HG03108 (cell line): ENCODE results near the gene PAEP.
"Not testable (repeated sequence)": the region's sequence is repeated elsewhere in the genome, so short reads cannot be mapped to it uniquely, and the experiment has no call there.

ENCODE experiments used
- ATAC-seq: cut with Tn5 transposase; IDR thresholded peaks from one replicate; pipeline ENCODE4 v1.9.1; 2021; ENCODE audit warnings: moderate library complexity; ENCODE audit not compliant: unreplicated experiment

The PAEP gene

DNA sequence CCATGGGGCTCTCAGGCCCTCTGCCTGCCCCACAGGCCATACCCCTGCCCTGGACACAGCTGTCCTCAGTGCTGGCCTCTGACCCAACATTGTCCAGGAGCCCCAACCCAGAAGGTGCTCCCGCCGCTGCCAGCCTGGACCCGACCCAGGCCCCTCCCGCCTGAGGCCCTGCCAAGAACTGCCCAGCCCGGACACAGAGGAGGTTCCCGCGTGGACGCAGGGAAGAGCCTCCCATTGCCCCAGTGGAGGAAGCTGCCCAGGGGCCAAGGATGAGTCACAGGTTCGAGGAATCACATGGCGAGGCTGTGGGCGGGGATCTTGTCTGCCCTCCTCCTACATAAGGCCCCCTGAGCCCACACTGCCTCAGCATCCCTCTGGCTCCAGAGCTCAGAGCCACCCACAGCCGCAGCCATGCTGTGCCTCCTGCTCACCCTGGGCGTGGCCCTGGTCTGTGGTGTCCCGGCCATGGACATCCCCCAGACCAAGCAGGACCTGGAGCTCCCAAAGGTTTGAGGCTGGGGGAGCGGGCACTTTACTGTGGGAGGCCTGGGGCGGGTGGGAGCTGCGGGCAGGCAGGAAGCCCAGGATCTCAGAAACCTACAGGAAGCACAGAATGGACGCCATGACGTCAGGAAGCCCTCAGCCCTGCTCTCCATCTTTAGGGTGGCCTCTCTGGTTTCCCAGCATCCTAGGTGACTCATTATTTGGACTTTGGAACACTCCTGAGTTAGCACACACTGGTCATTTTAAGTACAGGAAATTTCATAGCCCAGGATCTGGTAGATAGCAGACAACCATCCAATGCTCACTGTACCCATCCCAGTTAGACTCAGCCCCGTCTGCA is at the start of gene PAEP:
Gene PAEP, plus strand, starts transcription at position 366 of the 844 bp plus-strand sequence.
- ATAC-seq: no peak

DNA sequence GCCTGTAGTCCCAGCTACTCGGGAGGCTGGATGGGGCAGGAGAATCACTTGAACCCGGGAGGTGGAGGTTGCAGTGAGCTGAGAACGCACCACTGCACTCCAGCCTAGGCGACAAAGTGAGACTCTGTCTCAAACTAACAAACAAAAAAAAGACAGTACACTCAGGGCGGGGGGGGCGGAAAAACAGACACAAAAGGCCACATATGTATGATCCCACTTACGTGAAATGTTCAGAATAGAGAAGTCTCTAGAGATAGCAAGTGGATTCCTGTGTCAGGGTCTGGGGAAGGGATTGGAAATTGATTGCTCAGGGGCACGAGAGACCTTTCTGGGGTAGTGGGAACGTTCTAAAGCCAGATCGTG is 49.3 kb upstream of the PAEP start:
- no peak for ATAC-seq

DNA sequence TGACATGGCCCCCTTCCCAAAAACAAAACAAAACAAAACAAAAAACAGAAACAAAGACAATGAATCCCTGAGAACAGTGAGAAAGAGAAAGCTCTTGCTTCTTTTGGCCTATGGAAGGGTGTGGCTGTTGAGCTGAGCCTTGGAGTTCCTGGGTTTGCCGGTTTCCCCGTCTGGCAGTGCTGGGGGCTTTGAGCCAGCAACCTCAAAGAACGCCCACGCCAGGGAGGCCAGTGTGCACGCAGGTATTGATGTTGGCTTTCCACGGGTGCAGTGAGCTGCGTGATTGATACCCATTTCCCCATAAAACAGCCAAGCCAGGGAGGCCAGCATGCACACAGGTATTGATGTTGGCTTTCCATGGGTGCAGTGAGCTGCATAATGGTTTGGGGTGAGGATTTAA is 48.7 kb upstream of the PAEP start:
- no peak for ATAC-seq

DNA sequence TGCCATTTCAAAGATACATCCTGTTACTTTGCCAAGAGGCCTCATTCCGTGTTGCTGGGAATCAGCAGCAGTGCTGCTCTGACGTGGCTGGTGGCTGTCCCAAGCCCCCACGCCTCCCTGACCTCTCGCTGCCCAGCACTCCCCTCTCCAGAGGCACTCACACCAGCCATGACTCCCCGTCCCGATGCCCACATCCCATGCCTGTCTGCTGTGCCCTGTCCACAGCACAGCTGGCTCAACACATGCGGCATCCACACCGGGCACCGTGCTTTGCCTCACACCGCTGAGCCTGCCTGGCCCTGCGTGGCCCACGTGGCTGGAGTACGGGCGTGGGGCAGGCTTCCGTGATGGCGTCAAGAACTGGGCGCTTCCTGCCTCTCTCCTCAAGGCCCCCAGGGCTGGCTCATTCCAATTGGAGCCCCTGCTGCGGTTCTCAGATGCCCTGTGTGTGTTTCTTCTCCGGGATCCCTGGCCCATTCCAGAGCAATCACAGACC is 48.2 kb upstream of the PAEP start:
- no peak for ATAC-seq

DNA sequence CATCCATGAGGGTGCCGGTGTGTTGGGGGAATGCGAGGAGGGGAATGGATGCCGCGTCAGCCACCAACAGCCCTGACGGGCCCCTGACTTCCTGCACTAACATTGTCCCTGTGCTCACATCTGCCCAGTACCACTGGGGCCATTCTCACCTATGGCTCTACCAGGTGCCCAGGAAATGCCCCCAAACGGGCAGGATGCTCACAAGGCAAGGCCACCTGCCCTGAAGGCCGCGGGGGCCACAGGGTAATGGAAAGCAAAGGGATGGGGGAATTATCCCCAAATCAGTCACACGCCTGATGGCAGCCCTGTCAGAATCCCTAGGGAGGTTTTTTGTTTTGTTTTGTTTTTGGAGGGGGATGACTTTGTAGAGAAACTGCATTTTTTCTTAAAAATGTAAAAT is 47.6 kb upstream of the PAEP start:
- ATAC-seq: not testable (repeated sequence)

DNA sequence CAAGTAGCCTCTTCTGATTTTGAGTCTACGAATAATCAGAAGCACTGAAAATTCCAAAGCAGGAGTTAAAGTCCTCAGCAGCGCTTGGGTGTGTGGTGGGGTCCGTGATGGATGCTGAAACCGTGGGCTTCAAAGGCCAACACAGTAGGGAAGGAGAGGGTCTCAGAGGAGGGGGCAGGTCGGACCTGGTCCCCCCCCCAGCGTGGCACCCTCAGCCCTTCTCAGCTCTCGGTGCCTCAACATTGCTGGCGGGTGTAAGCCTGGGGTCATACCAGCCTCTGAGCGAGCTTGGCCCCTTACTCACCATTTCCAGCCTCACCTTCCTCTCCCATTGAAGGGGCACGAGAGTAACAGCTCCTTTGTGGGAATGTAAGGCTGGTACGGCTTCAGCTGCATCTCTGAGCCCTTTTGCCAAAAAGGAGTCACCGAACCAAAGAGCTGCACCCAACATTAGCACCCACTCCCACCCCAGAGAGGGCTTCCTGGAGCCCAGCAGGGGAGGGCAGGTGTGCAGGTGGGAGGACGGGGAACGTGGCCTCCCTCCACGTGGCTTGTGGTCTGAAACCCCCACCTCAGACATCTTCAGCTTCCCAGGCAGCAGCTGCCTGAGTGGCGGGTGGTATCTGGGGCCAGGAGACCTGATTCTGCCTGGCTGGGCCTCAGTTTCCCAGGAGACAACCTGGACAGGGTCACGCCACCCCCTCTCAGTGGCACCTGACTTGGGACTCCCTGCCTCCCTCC is 47.0 kb upstream of the PAEP start:
- ATAC-seq: no peak

DNA sequence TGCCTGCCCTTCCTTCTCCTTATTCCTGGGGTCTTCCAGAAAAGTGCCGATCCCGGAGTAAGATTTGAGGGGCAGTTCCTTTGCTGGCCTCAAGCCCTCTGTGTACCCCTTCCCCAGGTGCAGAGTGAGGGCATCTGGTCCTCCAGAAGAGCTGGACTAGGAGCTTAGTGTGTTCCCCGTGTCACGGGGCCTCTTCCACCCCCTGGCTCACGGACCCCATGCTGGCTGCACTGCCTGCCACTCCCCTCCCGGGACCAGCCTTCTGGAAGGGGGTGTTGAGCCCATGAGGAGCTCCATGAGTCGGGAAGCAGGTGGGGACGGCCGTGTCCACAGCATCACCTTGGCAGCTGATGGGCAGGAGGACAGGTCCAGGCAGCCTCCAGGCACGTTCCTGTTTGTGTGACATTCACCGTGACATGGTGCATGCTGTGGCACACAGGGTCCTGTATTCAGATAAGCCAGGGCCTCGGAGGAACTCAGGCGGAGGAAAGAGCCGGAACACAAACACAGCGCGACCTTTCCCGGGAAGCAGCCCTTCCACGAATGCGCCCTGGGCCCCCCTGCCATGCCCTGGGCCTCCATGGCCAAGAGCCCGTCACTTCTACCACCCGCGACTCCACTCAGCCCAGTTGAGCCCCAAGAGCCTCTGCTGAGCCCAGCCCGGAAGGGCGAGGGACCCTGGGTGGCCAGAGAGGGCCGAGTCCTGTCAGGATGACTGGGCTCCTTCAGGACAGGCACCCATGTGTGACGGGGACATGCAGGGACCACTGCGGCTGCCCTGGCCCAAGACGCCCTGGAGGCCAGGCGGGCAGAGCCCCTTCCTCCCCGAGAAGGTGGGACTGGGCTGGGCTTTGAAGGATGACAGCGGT is 46.2 kb upstream of the PAEP start:
- no peak for ATAC-seq

DNA sequence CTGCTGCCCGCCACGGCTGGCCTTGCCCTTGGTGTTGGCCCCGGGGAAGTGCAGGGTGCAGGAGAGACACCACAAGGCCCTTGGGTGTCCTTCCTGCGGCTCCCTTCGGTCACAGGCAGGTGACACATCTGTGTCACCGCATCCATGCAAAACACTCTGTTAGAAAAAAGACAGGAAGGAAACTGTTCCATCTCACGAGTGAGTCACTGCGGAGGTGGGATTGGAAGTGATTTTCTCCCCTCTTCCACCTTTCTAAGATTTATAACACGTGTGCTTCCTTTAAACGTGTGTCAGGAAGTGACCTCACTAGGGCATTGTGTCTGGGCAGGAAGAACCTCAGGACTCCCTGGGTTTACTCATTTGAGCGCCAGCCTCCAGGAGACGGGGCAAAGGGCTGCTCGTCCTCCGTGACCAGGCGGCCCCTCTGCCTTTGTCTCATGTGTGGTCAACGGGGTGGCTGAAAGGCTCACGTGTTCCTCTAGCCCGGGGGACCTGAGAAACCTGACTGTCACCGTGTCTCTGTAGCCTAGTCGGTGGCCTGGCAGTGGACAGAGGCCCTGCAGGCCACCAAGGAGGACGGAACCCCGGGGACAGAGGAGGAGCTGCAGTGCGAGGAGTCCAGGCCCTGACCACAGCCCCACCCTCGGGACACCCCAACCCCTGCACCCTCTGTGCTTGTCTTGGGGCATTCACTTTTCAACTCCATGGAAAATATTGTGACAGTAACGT is 45.3 kb upstream of the PAEP start:
- ATAC-seq: no peak

DNA sequence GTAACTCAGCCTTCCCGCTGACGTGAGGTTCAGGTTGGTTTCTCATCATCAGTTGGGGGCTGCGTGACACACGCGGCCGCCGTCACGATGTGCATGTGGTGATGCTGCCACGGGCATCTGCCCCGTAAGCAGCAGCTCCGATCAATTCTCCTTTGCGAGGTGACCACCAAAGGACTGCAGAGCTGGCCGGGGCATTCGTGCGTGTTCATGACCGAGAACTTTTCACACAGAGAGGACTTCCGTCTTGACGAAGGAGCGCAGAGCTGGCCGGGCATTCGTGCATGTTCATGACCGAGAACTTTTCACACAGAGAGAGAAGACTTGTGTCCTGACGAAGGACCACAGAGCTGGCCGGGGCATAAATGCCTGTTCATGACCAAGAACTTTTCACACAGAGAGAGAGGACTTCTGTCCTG is 44.1 kb upstream of the PAEP start:
- no peak for ATAC-seq

DNA sequence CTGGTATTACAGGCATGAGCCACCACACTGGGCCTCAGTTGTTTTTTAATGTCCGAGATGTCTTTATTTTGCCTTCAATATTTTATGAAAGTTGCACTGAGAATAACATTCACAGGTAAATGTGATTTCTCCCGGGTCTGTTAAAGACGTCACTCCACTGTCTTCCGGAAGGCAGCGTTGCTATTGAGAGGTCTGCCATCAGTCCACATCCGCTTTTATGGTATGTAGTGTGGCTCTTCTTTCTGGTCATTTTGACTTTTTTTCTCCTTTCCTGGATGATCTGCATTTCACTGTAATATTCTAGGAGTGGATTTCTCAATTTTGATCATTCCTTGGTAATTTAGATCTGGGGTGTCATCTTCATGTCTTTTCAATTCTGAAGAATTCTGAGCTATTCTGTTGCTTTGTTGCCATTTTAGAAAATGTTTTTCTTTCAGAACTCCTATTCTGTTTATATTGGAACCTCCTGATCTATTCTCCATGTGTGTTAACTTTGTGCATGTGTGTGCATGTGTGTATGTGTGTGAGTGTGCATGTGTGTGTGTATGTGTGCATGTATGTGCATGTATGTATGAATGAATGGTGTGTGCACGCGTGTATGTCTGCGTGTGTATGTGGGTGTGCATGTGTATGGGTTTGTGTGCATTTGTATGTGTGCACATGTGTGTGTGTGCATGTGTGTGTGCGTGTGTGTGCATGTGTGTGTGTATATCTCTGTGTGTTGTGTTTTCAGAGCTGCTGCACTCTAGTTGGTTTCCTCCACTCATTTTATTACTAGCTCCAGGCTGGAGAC is 42.2 kb upstream of the PAEP start:
- ATAC-seq: no peak

DNA sequence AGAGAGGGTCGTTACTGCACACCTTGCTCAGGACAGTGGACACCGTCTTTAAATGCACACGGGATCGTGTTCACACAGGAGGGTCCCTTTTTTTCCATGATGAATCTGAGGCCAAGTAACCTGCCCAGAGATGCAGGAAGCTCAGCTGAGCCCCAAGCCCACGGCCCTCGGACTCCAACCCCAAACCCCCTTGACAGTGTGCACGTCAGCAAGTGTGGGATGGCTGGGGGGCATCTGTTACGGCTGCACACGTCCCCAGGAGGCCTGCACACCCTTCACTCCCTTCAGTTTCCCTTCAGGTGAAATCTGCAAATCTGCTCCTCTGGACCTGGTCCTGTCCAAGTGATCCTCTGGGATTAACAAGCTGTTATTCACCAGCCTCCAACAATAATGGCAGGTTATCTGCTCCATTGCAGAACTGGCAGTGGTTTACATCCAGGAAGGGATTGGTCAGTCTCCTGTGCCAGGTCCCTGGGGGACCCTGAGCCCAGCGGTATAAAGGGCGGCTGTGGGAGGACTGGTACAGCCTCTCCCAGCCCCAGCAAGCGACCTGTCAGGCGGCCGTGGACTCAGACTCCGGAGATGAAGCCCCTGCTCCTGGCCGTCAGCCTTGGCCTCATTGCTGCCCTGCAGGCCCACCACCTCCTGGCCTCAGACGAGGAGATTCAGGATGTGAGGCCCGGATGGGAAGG is 40.5 kb upstream of the PAEP start, which contains the start of gene LCN1:
Gene LCN1, plus strand, starts transcription at position 525 of the 692 bp plus-strand sequence. Its CDS starts 58 bp downstream, at position 583.
- ATAC-seq: no peak

DNA sequence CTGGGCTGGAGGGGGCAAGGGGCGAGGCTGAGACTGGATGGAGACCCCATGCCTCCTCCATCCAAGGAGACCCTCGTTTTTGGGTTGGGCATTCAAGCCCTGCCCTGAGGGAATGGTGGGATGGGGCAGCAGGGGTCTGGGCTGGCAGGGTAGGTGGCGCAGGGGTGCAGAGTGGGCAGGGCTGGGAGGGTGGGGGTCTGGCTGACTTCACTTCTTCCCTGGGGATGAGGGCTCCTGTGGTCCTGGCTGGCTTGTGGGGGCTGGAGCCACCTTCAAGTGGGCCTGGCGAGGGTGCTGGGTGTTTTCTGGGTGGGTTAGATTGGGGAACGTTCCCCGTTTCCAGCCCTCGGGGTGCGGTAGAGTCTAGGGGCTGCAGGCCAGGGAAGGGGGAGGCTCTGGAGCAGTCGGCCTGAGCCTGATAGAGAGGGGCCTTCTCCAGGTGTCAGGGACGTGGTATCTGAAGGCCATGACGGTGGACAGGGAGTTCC is 39.9 kb upstream of the PAEP start:
- no peak for ATAC-seq

DNA sequence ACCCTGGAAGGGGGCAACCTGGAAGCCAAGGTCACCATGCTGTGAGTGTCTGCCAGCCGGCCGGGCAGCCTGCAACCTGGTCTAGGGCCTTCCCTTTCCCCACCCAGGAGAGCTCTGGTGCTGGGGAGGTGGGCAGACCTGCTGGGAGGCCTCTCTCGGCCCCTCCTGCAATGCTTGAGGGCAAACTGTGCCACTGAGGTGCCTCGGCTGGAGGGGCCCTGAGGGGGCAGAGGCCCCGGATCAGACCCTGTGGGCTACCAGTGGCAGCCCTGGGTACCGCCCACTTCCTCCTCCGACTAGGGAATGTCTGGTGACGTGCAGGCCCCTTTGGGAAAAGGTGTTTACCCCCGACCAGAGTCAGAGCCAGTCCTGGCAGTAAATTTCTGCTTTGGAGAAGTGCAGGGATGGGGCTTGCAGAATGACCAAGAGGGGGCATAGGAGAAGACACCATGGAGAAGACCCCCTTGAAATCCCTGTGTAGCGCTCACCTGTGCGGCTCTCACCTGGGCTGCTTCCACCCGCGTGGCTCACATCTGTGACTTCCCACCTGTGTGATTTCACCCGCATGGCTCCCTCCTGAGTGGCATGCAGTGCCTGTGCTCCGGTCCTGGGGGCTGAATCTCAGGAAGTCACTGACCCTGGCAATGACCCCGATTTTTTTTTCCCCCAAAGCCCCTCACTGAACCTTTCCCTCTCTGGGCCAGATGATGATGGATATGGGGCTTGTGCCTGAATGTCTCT is 39.2 kb upstream of the PAEP start:
- ATAC-seq: no peak

DNA sequence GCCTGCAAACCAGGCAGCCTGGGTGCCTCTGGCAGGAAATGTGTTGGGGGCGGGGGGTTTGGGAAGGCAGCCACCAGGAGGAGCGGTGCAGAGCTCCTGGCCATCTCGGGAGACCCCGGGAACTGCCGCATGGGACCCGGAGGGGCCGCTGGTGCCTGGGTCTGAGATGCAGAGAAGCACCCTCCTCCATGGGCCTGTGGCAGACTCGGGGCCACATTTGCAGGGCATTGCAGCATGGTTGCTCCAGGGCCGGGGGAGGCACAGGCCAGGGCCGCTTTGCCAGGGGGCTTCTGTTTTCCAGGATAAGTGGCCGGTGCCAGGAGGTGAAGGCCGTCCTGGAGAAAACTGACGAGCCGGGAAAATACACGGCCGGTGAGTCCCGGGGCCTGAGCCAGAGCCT is 38.6 kb upstream of the PAEP start:
- no peak for ATAC-seq

DNA sequence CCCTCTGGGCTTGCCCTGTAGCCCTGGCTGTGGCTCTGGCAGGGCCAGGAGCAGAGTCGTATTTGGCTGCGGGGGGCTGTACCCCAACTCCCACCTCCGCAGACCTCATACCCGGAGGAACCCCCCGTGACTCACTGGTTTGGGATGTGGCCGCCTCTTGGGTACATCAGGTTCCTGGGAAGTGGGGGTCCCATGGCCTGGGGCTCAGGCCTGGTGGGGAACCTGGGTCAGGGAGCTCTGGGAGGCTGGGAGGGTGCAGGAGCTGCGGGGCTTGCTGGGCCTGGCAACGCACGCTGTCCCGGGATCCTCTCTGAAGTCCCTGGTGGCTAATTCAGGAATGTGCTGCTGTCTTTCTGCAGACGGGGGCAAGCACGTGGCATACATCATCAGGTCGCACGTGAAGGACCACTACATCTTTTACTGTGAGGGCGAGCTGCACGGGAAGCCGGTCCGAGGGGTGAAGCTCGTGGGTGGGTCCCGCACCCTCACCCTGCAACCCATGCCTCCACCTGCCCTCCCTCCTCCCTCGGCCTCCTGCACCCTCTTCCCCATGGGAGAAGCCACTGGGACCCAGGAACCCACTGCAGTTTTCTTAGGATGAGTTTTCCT is 37.9 kb upstream of the PAEP start:
- no peak for ATAC-seq

DNA sequence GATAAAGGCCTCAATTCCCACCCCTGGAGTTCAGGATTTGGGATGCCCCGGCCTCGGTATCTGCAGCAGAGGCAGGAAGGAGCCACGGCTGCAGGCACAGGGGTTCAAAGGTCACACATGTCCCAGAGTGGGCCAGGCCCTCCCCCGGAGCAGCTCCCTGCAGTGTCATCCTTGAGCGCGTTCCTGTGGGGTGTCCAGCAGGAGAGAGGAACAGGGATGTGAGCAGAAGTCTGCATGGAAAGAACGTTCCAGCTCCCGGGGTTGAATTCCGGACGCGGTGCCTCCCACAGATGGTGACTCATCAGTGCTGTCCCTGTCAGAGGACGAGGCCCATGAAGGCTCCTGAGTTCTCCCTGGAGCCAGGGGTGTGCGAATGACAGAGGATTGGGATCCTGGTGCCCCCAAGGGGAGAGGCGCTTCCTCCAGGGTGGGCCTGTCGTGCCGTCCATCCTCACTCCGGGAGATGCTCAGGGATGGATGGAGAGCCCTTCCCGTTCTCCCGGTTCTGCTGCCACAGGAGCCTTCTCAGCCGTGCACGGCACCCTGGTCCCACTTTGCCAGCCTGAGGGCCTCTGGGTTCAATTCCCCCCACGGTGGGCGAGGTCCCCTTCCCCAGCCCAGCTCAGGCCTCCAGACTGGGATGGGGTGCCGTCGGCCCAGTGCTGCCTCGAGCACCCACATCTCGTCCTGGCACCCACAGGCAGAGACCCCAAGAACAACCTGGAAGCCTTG is 37.3 kb upstream of the PAEP start:
- no peak for ATAC-seq
